Astrocyte (in vitro differentiated cells and primary cell): ENCODE data around the gene CAPN12. TPM values are rescaled to one million over a fixed set of nuclear protein-coding genes. Genes with fewer than 3 reads are reported as not detected.

Source experiments
- DNase-seq: peaks from one replicate; pipeline ENCODE4 v3.0.0-alpha.2; 2010; ENCODE audit warnings: low read depth
- FAIRE-seq: peaks from 2 replicates; lab custom pipeline; 2011; peaks lifted over from hg19 to GRCh38; lab: Jason Lieb, UNC
- H2AFZ ChIP-seq: 2 replicates; pipeline ENCODE4 v1.6.0; 2012; ENCODE audit warnings: low read depth, low read length, inconsistent platforms
- H3K27ac ChIP-seq: 2 replicates; pipeline ENCODE4 v1.5.1; 2011; ENCODE audit warnings: low read depth, low read length, inconsistent platforms
- H3K27me3 ChIP-seq: 2 replicates; pipeline ENCODE4 v1.6.0; 2011; ENCODE audit warnings: low read length, inconsistent platforms; ENCODE audit not compliant: insufficient read depth
- H3K36me3 ChIP-seq: 2 replicates; pipeline ENCODE4 v1.5.1; 2011; ENCODE audit warnings: low read length, inconsistent platforms; ENCODE audit not compliant: insufficient read depth
- H3K4me1 ChIP-seq: 2 replicates; pipeline ENCODE4 v1.5.1; 2011; ENCODE audit warnings: low read length, inconsistent platforms; ENCODE audit not compliant: insufficient read depth
- H3K4me2 ChIP-seq: 2 replicates; pipeline ENCODE4 v1.6.0; 2012; ENCODE audit warnings: low read length, inconsistent platforms
- H3K4me3 ChIP-seq: 2 replicates; pipeline ENCODE4 v1.5.1; 2011; ENCODE audit warnings: low read depth, mild to moderate bottlenecking, low read length, inconsistent platforms; ENCODE audit not compliant: insufficient read depth
- H3K79me2 ChIP-seq: 2 replicates; pipeline ENCODE4 v1.6.0; 2012; ENCODE audit warnings: mild to moderate bottlenecking, low read length, inconsistent platforms; ENCODE audit not compliant: insufficient read depth
- H3K9ac ChIP-seq: 2 replicates; pipeline ENCODE4 v1.6.0; 2012; ENCODE audit warnings: mild to moderate bottlenecking, low read length, inconsistent platforms
- H3K9me3 ChIP-seq: 2 replicates; pipeline ENCODE4 v1.5.1; 2012; ENCODE audit warnings: low read depth, mild to moderate bottlenecking, low read length, inconsistent platforms; ENCODE audit not compliant: insufficient read depth
- H4K20me1 ChIP-seq: 2 replicates; pipeline ENCODE4 v1.6.0; 2012; ENCODE audit warnings: low read length, inconsistent platforms; ENCODE audit not compliant: insufficient read depth
- H3K27ac Mint-ChIP-seq: one replicate; pipeline ENCODE4 v1.8.0; 2021; ENCODE audit warnings: mild to moderate bottlenecking, mixed read lengths; ENCODE audit not compliant: unreplicated experiment
- H3K27me3 Mint-ChIP-seq: one replicate; pipeline ENCODE4 v1.8.0; 2021; ENCODE audit warnings: low read depth, mixed read lengths; ENCODE audit not compliant: unreplicated experiment
- H3K36me3 Mint-ChIP-seq: one replicate; pipeline ENCODE4 v1.8.0; 2021; ENCODE audit warnings: low read depth, mixed read lengths; ENCODE audit not compliant: unreplicated experiment
- H3K4me1 Mint-ChIP-seq: one replicate; pipeline ENCODE4 v1.8.0; 2021; ENCODE audit warnings: low read depth, mixed read lengths; ENCODE audit not compliant: unreplicated experiment
- H3K4me3 Mint-ChIP-seq: one replicate; pipeline ENCODE4 v1.8.0; 2021; ENCODE audit warnings: mild to moderate bottlenecking, moderate library complexity, mixed read lengths; ENCODE audit not compliant: unreplicated experiment
- H3K9me3 Mint-ChIP-seq: one replicate; pipeline ENCODE4 v1.8.0; 2021; ENCODE audit warnings: mild to moderate bottlenecking, mixed read lengths; ENCODE audit not compliant: unreplicated experiment
- CTCF ChIP-seq: IDR thresholded peaks from 2 replicates; pipeline ENCODE4 v1.5.1; 2011; ENCODE audit warnings: low read depth, mild to moderate bottlenecking, inconsistent platforms, low read length, moderate library complexity; ENCODE audit not compliant: insufficient read depth
- EZH2 ChIP-seq: IDR thresholded peaks from 2 replicates; pipeline ENCODE4 v1.6.1; 2012; ENCODE audit warnings: mild to moderate bottlenecking, low read length, inconsistent platforms; ENCODE audit not compliant: insufficient read depth
- total RNA-seq: library from RNA; stranded (reverse); gene quantifications from 2 replicates; pipeline ENCODE4 v1.2.1, GENCODE V29; 2021

Gene CAPN12
- total RNA-seq, 1 donor from 2014 or later = 4.6 TPM

GRCh38 chr19:38742296-38742695 lies 2.0 kb downstream of the CAPN12 start:
- Mint-ChIP-seq H3K27me3 (peaks cover 5% of the 10 kb centered on the region), H3K9me3 (peaks cover 4% of the 10 kb centered on the region), H3K27ac (no peak overlapping the region), H3K36me3 (no peaks in the 10 kb centered on the region), H3K4me1 (no peaks in the 10 kb centered on the region), H3K4me3 (no peak overlapping the region)
- TF ChIP-seq CTCF (no peak), EZH2 (no peak)
- FAIRE-seq = no peak
- H3K4me3 ChIP-seq = no peak overlapping the region
- H3K4me2 ChIP-seq = no peak overlapping the region
- DNase-seq = no peak
- H3K27ac ChIP-seq = no peak overlapping the region
- no peaks in the 10 kb centered on the region for H3K79me2 ChIP-seq
- H3K4me1 ChIP-seq = no peaks in the 10 kb centered on the region
- no peaks in the 10 kb centered on the region for H3K9me3 ChIP-seq
- H3K9ac ChIP-seq = no peak overlapping the region
- H3K27me3 ChIP-seq = no peaks in the 10 kb centered on the region
- H2AFZ ChIP-seq = no peak overlapping the region
- no peaks in the 10 kb centered on the region for H3K36me3 ChIP-seq
- H4K20me1 ChIP-seq = no peaks in the 10 kb centered on the region

- H3K4me1 ChIP-seq = no peaks in the 10 kb centered on the region
- H3K4me3 Mint-ChIP-seq = no peak overlapping the region
- H4K20me1 ChIP-seq = no peaks in the 10 kb centered on the region
- no peaks in the 10 kb centered on the region for H3K36me3 Mint-ChIP-seq
- no peaks in the 10 kb centered on the region for H3K4me1 Mint-ChIP-seq
- H2AFZ ChIP-seq = no peak overlapping the region
- H3K27me3 Mint-ChIP-seq = peaks cover 5% of the 10 kb centered on the region
- no peak overlapping the region for H3K4me2 ChIP-seq
- DNase-seq (no peak), FAIRE-seq (no peak)
- no peak for TF ChIP-seq CTCF
- TF ChIP-seq EZH2 = no peak
- H3K4me3 ChIP-seq = no peak overlapping the region
- H3K27ac Mint-ChIP-seq = no peak overlapping the region
- no peaks in the 10 kb centered on the region for H3K9me3 ChIP-seq
- H3K36me3 ChIP-seq = no peaks in the 10 kb centered on the region
- H3K9me3 Mint-ChIP-seq = peaks cover 4% of the 10 kb centered on the region
- no peaks in the 10 kb centered on the region for H3K27me3 ChIP-seq
- no peaks in the 10 kb centered on the region for H3K79me2 ChIP-seq
- no peak overlapping the region for H3K27ac ChIP-seq
- H3K9ac ChIP-seq = no peak overlapping the region
These were observed 2.6 kb downstream of the CAPN12 start for GRCh38 chr19:38741670-38742069.

GRCh38 chr19:38740932-38741331 lies 3.3 kb downstream of the CAPN12 start:
- Histone ChIP-seq H3K79me2 (no peaks in the 10 kb centered on the region), H3K9ac (no peak overlapping the region), H3K9me3 (no peaks in the 10 kb centered on the region), H3K27ac (no peak overlapping the region), H3K4me3 (no peak overlapping the region), H3K27me3 (no peaks in the 10 kb centered on the region), H3K4me1 (no peaks in the 10 kb centered on the region), H2AFZ (no peak overlapping the region), H4K20me1 (no peaks in the 10 kb centered on the region), H3K36me3 (no peaks in the 10 kb centered on the region), H3K4me2 (no peak overlapping the region)
- Mint-ChIP-seq H3K4me1 (no peaks in the 10 kb centered on the region), H3K27me3 (peaks cover 5% of the 10 kb centered on the region), H3K4me3 (no peak overlapping the region), H3K36me3 (no peaks in the 10 kb centered on the region), H3K27ac (no peak overlapping the region), H3K9me3 (peaks cover 4% of the 10 kb centered on the region)
- DNase-seq (no peak), FAIRE-seq (no peak)
- TF ChIP-seq EZH2 (no peak), CTCF (no peak)
